HG03460 (cell line): Measurements from ENCODE around the gene DLST.

Experiments
- ATAC-seq: cut with Tn5 transposase; IDR thresholded peaks from one replicate; pipeline ENCODE4 v1.9.1; 2021; ENCODE audit not compliant: unreplicated experiment

The DLST gene

GRCh38 chr14:74893614-74894091, 11.9 kb downstream of the DLST start:
- peak; percentile 73 for ATAC-seq

DNA sequence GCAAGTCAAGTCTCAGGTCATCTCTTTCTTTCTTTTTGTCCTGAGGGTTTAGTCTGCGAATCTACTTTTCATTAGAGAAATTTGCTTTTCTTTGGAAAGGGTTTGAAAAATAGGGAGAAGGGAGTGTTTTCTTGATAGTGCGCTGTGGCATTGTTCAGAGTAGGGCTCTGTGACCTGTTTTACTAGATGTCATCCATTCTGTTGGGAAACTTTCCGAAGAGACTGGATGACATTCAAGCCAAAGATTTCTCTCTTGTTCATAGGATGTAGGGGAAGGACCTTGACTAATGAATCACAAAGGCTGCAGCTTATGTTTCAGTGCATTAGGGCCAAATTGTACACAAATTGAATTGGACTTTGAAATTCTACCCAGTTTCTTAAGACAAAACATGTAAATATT, 14.7 kb downstream of the DLST start:
- no peak for ATAC-seq

GRCh38 chr14:74897642-74898041, 15.9 kb downstream of the DLST start:
- ATAC-seq, result no peak

DNA sequence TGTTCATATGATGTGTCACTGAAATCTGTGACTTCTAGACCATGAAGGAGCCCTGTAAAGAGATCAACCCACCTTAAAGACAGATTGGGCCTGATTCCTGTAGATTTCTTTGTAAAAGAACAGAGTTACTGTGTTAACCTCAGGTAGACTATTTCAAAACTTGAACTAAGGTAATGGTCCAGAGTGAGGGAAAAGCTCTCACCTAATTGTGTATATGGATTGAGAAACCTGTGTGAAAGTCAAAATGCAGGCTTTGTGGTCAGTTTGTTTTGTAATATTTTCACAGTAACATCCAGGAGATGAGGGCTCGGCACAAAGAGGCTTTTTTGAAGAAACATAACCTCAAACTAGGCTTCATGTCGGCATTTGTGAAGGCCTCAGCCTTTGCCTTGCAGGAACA, 16.4 kb downstream of the DLST start:
- no peak for ATAC-seq

DNA sequence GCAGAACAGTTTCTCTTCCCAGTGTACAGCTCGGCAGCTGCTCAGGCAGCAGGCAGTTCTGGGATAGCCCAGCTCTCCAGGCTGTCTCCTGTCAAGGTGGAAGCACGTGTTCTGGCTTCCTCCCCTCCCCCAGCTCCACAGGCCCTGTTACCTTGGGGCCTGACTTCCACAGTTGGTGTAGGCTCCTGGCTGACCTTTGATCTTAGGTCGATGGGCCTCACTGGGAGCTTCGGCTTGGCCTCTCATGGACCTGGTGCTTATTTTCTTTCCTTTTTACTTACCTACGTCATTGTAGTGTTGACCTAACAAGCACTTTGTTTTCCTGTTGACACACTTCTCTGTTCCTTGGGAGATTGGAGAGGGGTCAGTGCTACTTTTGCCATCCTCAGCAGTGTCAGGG, 17.0 kb downstream of the DLST start:
- ATAC-seq, result no peak

GRCh38 chr14:74902941-74903705, 21.4 kb downstream of the DLST start:
- no peak for ATAC-seq

GRCh38 chr14:74904635-74905503, 23.2 kb downstream of the DLST start:
- no peak for ATAC-seq

GRCh38 chr14:74905595-74906142, 24.0 kb downstream of the DLST start:
- ATAC-seq, result no peak

DNA sequence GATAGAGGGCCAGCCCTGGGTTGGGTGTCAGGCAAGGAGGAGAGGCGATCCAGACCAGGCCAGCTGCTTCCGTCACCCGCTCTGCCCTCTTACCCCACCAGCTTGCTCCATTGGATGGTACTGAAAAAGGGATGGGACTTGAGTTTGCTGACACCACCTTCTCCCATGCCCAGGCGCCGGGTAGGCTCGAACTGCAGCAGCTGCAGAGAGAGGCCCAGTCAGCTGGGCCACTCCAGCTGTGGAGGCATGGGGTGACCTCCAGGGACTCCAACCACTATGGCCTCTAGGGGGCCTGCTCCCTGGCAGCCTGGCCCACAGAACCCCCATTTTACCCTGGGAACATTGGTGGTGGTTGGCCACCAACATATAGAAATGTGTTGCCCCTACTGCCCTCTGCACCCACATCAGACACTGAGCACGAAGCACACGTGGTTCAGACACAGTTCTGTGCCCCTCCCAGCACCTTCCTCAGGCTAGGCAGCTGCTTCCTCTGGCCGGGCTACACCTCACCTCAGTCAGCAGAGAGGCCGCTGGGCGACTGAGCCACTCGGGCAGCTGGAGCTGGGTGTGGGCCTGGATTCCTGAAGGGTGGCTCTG, 25.3 kb downstream of the DLST start:
- no peak for ATAC-seq

GRCh38 chr14:74907744-74908143, 26.0 kb downstream of the DLST start:
- ATAC-seq, result no peak

DNA sequence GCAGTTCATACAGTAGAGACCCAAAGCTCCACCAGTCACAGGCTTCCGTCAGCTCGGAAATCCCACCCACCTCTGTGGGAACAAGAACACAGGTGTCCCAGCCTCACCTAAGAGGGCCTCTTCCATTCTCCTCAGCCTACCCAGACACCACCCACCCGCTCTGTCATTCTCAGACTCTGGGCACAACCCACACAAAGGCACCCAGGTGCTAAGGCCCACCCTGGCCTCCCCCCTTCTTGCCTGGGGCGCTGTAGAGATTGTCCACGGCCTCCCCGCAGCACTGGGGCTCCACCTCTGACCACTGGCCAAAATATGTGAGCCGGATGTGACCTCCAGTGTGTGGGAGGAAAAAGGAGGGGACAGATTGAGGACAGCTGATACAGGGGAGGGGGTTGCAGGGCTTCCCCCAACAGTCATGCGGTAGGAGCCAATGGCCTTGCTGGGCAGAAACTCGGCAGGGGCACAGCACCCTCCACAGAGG, 27.2 kb downstream of the DLST start:
- ATAC-seq, result no peak

- no peak for ATAC-seq
These were observed 27.8 kb downstream of the DLST start for GRCh38 chr14:74909501-74909900.

DNA sequence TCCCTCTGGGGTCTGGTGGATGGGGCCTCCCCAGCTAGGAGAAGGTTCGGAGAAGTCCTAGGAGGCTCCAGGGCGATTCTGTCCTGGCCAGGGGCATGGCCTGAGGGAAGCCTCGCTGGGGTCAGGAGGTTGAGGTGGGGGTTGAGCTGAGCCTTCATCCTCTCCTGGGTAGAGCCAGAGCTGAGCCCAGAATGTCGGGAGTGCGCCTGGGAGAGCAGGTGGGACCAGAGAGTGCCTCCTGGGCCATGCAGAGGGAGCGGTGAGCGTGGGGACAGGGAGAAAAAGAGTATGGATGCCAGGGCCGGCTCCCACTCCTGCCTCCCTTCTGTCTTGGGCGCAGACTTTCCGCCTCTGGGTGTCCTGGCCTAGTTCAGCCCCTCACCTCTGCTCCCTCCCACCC, 28.2 kb downstream of the DLST start:
- ATAC-seq, result no peak

DNA sequence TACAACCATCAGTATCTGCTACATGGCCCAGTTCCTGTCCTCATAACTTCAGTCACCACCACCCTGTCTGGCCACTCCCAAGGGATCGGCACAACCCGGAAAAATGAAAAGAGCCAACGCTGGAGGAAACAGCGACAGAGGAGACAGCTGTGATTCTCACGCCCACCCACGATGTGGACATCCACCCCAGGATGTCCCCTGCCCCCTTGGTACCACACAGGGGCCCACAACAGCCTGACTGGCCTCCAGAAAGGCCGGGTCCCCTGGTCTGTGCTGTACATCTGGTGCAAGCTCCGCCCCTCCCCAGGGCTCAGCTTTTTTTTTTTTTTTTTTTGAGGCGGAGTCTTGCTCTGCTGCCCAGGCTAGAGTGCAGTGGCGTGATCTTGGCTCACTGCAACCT, 28.8 kb downstream of the DLST start:
- no peak for ATAC-seq

DNA sequence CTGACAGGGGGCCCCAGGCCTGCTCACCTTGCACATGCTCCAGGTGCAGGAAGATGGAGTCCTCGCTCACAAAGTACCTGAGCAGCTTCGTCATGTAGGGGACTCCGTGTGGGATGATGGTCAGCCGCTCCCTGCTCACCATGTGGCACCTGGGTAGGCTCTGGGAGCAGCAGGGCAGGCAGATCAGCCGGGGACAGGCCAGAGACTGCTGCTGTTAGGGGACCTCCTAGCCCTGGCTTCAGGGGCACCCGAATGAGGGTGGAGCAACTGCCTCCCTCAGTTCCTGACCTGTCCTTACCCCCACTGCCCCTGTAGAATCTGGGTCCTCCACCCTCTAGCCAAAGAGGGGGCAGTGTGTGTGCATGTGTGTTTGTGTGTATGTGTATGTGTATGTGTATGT, 29.5 kb downstream of the DLST start:
- ATAC-seq, result no peak

- no peak for ATAC-seq
These were observed 30.0 kb downstream of the DLST start for GRCh38 chr14:74911704-74912103.

GRCh38 chr14:74912111-74912510, 30.4 kb downstream of the DLST start:
- no peak for ATAC-seq

DNA sequence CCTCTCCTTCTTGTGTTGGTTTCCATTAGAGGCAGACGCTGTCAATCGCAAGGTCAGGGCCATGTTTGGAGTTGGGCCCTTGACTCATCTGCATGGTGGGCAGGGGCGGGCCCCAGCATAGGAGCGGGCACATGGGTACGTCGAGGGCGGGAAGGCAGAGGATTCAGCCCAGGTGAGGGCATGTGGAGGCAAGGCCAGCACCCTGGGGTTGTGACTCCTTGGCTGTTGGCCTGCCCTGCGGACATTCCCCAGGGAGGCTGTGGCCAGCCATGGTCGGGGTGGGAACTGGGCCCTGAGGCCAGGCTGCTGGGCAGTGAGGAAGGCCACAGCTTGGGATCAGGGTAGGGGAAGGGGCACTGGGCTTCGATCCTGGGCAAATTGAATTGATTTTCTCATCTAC, 31.1 kb downstream of the DLST start:
- no peak for ATAC-seq

- ATAC-seq, result no peak
These were observed 31.7 kb downstream of the DLST start for GRCh38 chr14:74913393-74913910.

DNA sequence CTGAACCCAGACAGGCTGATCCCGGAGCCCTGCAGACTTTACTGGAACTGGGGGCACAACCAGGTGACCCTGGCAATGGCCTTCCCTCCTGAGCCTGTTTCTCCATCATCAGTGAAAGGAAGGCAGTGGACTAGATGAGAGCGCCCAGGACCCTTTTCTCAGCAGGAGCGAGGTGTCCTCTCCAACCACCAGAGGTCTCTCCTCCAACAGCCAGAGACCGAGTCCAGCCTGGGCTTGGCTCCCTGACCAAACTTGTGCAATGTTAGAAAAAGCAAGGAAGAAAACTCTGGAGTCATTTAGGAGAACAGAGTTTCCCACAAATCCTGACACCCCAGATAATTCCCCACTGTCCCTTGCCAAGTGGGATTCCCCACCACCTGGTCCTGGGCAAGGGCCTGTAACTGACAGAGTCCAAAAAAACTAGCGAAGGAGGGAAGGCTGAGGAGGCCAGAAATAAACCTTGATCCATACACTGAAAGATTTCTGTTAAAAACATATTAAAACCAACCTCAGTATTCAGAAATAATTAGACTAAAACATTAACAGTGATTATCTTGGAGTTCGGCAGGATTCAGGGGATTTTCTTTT, 32.4 kb downstream of the DLST start:
- ATAC-seq, result no peak

DNA sequence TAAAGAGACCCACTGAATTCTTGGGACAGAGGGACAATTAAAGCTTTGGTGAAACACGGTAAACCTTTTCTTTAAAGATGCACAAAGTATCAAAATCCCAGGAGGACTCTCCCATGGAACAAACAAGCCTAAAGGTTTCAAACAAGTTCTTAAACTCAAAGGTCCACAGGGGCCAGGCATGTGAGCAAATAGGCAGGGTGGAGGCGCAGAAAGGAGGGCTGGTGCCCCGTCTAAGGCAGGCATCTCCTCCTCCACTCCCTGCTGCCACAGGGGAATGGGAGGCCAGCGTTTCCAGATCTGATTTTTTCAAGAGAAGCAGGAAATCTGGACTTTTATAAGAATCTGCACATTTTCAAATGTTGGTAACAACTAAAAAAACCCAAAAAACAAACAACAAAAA, 33.7 kb downstream of the DLST start:
- no peak for ATAC-seq
